ENCODE results near the gene ZFYVE1. TPM values are rescaled to one million over a fixed set of nuclear protein-coding genes. Genes with fewer than 3 reads are reported as not detected.

ZFYVE1 gene
- total and polyA plus RNA-seq, 2 donors (not counting 1 experiment from before 2014, with no cell fraction given), result 17.6 to 22.3 TPM

GRCh38 chr14:72978856-72979255 is 48.0 kb downstream of the ZFYVE1 start:
- H3K27ac ChIP-seq (ENCODE audit: low read length in 2 of 2), result no peak overlapping the region
- Mint-ChIP-seq H3K4me1 (no peaks in the 10 kb centered on the region), H3K27me3 (no peaks in the 10 kb centered on the region), H3K4me3 (no peak overlapping the region), H3K27ac (no peak overlapping the region), H3K9me3 (ENCODE audit: insufficient read depth) (no peaks in the 10 kb centered on the region)
- no peak for TF ChIP-seq EZH2 (IDR thresholded peaks at IDR 0.05; ENCODE audit: borderline replicate concordance, insufficient read depth, low read depth, low read length, poor library complexity, severe bottlenecking)
- TF ChIP-seq, protein P1, sequence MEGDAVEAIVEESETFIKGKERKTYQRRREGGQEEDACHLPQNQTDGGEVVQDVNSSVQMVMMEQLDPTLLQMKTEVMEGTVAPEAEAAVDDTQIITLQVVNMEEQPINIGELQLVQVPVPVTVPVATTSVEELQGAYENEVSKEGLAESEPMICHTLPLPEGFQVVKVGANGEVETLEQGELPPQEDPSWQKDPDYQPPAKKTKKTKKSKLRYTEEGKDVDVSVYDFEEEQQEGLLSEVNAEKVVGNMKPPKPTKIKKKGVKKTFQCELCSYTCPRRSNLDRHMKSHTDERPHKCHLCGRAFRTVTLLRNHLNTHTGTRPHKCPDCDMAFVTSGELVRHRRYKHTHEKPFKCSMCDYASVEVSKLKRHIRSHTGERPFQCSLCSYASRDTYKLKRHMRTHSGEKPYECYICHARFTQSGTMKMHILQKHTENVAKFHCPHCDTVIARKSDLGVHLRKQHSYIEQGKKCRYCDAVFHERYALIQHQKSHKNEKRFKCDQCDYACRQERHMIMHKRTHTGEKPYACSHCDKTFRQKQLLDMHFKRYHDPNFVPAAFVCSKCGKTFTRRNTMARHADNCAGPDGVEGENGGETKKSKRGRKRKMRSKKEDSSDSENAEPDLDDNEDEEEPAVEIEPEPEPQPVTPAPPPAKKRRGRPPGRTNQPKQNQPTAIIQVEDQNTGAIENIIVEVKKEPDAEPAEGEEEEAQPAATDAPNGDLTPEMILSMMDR (IDR thresholded peaks at IDR 0.05), result no peak
- ChIA-PET CTCF (interaction anchor here (0.9 kb wide), 1 partner anchor 30 kb away, joined by 3 read pairs; no protein-coding TSS in a partner anchor), POLR2A (no interaction called here)
- no peaks in the 10 kb centered on the region for H3K27me3 ChIP-seq (replicated peaks in 1 of 4; ENCODE audit: control extremely low read depth in 1 of 4, control insufficient read depth in 3 of 4, insufficient read depth in 4 of 4, low read length in 3 of 4)
- H3K4me3 ChIP-seq (ENCODE audit: control extremely low read depth in 1 of 5, extremely low read depth in 1 of 5, insufficient read depth in 1 of 5, low read depth in 2 of 5, low read length in 4 of 5), result no peak overlapping the region
- H2AFZ ChIP-seq (ENCODE audit: insufficient read depth, low read depth, low read length, poor library complexity, severe bottlenecking), result no peak overlapping the region
- peaks cover 13 to 64% of the 10 kb centered on the region in 2 experiments for H3K36me3 ChIP-seq (replicated peaks in 1 of 2; ENCODE audit: control extremely low read depth in 1 of 2, control insufficient read depth in 1 of 2, extremely low read depth in 1 of 2, insufficient read depth in 2 of 2, low read length in 1 of 2)
- intact Hi-C loops (cut with micrococcal nuclease), result no loop called here
- no peak overlapping the region for H3K4me2 ChIP-seq (replicated peaks; ENCODE audit: low read depth, low read length, poor library complexity, severe bottlenecking)
- no peaks in the 10 kb centered on the region for H3K79me2 ChIP-seq (ENCODE audit: control insufficient read depth, insufficient read depth, low read length)
- no peak overlapping the region for H3K9ac ChIP-seq (ENCODE audit: low read length)
- ATAC-seq (ENCODE audit: low read depth) (no peak), DNase-seq (no peak)
- no peaks in the 10 kb centered on the region for H3K4me1 ChIP-seq (ENCODE audit: control insufficient read depth in 2 of 2, insufficient read depth in 2 of 2, low read length in 2 of 2)
- 98% methylated on average over 9 of the region's 9 CpGs for WGBS (ENCODE audit: insufficient coverage)
- H4K20me1 ChIP-seq (ENCODE audit: control insufficient read depth, insufficient read depth, low read length, poor library complexity, severe bottlenecking), result no peaks in the 10 kb centered on the region
- peaks cover 0 to under 1% (median 0%) of the 10 kb centered on the region in 3 donors for H3K9me3 ChIP-seq (ENCODE audit: control extremely low read depth in 1 of 3, control insufficient read depth in 2 of 3, insufficient read depth in 1 of 3, low read length in 2 of 3)

- no peak overlapping the region for H3K27ac Mint-ChIP-seq
- WGBS (ENCODE audit: insufficient coverage), result 100% methylated on average over 2 of the region's 4 CpGs
- Histone ChIP-seq H3K4me3 (ENCODE audit: control extremely low read depth in 1 of 5, extremely low read depth in 1 of 5, insufficient read depth in 1 of 5, low read depth in 2 of 5, low read length in 4 of 5) (no peak overlapping the region), H3K27me3 (replicated peaks in 1 of 4; ENCODE audit: control extremely low read depth in 1 of 4, control insufficient read depth in 3 of 4, insufficient read depth in 4 of 4, low read length in 3 of 4) (no peaks in the 10 kb centered on the region), H2AFZ (ENCODE audit: insufficient read depth, low read depth, low read length, poor library complexity, severe bottlenecking) (no peak overlapping the region), H3K4me1 (ENCODE audit: control insufficient read depth in 2 of 2, insufficient read depth in 2 of 2, low read length in 2 of 2) (no peaks in the 10 kb centered on the region), H4K20me1 (ENCODE audit: control insufficient read depth, insufficient read depth, low read length, poor library complexity, severe bottlenecking) (no peaks in the 10 kb centered on the region), H3K9ac (ENCODE audit: low read length) (no peak overlapping the region), H3K9me3 (ENCODE audit: control extremely low read depth in 1 of 3, control insufficient read depth in 2 of 3, insufficient read depth in 1 of 3, low read length in 2 of 3) (no peaks in the 10 kb centered on the region), H3K27ac (ENCODE audit: low read length in 2 of 2) (no peak overlapping the region), H3K4me2 (replicated peaks; ENCODE audit: low read depth, low read length, poor library complexity, severe bottlenecking) (no peak overlapping the region), H3K36me3 (replicated peaks in 1 of 2; ENCODE audit: control extremely low read depth in 1 of 2, control insufficient read depth in 1 of 2, extremely low read depth in 1 of 2, insufficient read depth in 2 of 2, low read length in 1 of 2) (peaks cover 15 to 72% of the 10 kb centered on the region in 2 experiments), H3K79me2 (ENCODE audit: control insufficient read depth, insufficient read depth, low read length) (no peaks in the 10 kb centered on the region)
- intact Hi-C loops (cut with micrococcal nuclease), result no loop called here
- POLR2A ChIA-PET, result interaction anchor here (0.6 kb wide), 1 partner anchor 28 kb away, joined by 3 read pairs; no protein-coding TSS in a partner anchor
- H3K9me3 Mint-ChIP-seq (ENCODE audit: insufficient read depth), result no peaks in the 10 kb centered on the region
- ATAC-seq (ENCODE audit: low read depth) (no peak), DNase-seq (no peak)
- no peaks in the 10 kb centered on the region for H3K4me1 Mint-ChIP-seq
- no peak overlapping the region for H3K4me3 Mint-ChIP-seq
- TF ChIP-seq EZH2 (IDR thresholded peaks at IDR 0.05; ENCODE audit: borderline replicate concordance, insufficient read depth, low read depth, low read length, poor library complexity, severe bottlenecking), result no peak
- TF ChIP-seq, protein P1 (IDR thresholded peaks at IDR 0.05), result no peak
- H3K27me3 Mint-ChIP-seq, result no peaks in the 10 kb centered on the region
- CTCF ChIA-PET, result no interaction called here
Measured at GRCh38 chr14:72975770-72976169, 51.1 kb downstream of the ZFYVE1 start.
